ENCODE results near the gene C9orf85.

C9orf85 gene

DNA sequence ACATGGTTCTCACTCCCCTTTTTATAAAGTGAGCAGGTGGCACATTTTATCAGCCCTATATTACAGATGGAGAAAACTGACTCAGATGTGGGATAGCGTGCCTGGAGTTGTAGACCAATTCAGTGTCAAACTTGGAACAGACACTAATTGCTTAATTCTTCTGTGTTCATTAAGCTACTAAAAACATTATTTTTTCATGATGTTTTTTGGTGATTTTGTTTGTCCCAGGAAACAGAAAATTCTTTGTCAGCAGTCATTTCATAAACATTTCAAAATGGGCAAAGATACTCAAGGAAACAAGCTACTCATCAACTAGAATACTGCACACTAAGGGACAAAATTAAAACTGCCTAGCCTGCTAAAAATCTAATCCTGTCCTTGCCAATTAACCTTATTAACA lies 2.6 kb upstream of the C9orf85 start:
- no peak for DNase-seq

DNA sequence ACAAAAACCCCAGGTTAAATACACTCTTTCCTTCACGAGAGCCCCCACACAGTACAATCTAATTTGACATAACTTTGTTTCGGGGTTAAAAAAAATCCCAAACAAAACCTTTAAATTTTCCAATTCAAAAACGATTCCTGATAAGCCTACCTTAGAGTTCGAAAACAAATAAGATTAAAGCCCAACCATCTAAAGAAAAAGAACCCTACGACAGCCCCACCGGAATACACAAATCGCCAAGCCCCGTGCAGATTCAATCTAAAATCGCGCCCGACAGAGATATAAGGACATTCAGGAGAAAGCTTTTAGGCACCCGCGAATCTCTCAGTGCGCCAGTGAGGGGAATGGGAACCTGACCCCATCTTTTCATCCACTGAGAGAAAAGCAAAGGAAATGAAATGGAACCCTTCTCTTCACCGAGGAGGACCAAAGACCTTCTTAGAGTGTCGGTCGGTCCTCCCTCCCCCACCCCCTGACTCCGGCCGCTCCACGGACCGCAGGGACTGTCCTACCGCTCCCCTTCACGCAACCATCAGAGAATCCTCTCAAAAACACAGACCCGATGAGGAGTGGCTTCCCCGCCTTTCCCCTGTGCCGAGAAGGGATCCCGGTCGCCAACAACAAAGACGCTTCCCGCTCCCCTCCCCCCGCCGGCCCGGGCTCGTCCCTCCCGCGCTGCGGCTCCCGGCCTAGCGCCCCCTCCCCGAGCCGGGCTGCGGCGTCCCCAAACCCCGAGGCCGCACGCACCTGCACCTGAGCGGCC lies 1.4 kb upstream of the C9orf85 start:
- DNase-seq, result peak; percentile 33

DNA sequence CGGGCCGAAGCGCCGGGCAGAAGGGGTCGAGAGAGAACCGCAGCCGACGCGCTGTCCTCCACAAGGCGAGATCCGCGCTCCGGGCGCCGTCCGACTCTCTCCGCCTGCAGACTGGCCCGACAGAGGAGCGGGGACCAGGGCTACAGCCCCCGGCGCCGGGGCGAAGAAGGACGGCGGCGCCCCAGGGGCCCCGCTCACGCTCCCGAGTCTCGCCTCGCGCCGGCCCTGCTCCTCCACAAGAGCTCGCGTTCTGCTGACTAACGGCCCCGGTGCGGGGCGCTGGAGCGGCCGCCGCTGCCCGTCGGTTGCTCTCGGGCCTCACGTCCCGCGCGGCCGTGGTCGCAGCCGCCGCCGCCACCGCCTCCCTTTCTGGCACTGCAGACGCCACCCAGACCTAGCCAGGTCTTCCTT lies 784 bp upstream of the C9orf85 start:
- no peak for DNase-seq

GRCh38 chr9:71911908-71912335 lies 483 bp downstream of the C9orf85 start:
- peak; percentile 63 for DNase-seq

DNA sequence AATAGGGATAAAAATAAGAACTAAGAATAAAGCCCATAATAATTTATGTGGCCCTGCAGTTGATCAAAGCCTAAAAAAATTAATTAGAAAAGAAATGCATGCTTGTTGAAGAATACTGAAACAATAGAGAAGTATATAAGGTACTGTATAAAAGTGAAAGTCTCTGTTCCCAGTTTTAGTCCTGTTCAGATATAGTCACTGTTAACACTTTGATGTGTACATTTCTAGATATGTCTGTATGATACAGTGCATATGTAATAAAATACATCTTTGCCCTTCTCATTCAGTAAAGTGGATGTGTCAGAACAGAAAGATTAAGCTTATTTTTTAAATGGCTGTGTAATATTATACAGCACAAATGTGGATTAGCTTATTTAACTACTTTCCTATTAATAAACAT lies 4.1 kb downstream of the C9orf85 start:
- DNase-seq, result no peak

DNA sequence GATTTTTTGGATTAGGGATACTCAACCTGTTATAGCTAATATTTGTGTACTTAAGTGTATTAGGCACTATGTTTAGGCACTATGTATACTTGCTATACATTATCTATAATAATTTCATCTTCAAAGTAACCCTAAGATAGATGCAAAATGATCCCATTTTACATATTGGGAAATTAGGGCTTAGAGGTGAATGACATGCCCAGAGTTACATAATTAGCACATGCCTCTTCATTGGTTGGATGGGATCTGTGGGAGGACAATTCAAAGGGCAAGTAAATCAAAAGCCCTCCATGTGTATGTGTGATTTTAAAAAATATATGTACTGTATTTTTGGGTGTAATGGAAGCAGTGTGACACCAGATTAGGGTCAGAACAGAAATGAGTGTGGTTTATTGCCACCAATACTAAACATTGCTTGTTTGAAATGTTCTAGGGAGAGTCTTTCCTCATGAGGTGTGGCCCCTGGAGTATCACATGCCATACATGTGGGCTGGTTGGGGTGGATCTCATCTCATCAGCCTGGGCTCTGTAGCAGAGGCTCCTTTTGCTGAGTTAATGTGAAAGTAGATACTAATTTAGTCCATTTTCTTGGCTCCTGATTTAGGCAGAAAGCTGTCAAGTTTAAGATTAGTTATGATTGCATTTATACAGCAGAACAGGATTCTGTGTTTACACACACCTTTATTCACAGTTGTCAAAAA lies 5.5 kb downstream of the C9orf85 start:
- DNase-seq, result no peak

DNA sequence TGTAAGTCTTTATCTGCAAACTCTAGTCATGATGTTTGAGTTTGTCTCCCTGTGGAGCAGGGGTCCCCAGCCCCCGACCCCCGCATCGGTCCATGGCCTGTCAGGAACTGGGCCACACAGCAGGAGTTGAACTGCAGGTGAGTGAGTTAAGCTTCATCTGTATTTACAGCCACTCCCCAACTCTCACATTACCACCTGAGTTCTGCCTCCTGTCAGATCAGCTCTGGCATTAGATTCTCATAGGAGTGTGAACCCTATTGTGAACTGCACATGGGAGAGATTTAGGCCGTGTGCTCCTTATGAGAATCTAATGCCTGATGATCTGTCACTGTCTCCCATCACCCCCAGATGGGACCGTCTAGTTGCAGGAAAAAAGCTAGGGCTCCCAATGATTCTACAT lies 7.0 kb downstream of the C9orf85 start:
- DNase-seq, result no peak

- no peak for DNase-seq
Measured at GRCh38 chr9:71920456-71921189, 9.2 kb downstream of the C9orf85 start.

DNA sequence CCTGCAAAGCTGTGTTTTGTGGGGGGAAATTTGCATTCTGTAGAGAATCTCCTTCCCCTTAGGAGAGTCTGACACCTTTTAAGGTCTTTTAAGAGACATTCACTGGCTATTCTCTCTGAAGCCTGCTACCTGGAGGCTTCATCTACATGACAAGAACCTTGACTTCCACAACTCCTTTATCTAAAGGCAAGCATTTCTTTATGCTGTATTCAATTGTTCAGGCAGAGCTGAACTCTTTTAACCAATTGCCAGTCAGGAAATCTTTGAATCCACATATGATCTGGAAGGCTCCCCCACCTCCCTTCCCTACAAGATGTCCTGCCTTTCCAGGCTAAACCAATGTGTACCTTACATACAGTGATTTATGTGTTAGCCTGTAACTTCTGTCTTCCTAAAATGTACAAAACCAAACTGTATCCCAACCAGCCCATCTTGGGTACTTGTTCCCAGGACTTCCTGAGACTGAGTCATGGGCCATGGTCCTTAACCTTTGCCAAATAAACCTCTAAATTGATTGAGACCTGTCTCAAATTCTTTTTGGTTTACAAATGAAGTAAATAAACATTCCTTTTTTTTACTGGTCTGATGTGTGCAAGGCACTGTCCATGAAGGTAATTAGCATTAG lies 9.9 kb downstream of the C9orf85 start:
- no peak for DNase-seq

- no peak for DNase-seq
Measured at GRCh38 chr9:71924576-71924975, 13.1 kb downstream of the C9orf85 start.

DNA sequence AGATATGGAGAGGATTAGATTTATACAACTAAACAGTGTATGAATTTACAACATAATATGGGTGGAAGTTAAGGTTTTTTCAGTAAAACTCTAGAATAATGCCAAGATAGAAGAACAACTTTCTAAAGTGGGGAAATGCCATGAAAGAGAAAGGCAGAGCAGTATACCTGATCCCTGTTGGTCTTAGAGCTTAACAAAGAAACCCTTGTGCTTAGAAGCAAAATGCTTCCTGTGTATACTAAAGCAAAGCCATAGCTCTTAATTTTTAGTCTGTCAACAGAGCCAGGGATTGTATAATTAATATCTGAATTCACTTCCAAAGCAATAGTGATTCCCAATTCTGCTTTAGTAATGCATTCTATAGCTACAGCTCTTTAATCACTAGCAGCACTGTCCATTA lies 14.4 kb downstream of the C9orf85 start:
- DNase-seq, result no peak

GRCh38 chr9:71928376-71928775 lies 16.9 kb downstream of the C9orf85 start:
- DNase-seq, result peak; percentile 40

GRCh38 chr9:71928806-71929205 lies 17.4 kb downstream of the C9orf85 start:
- peak; percentile 43 for DNase-seq

- peak; percentile 85 for DNase-seq
Measured at GRCh38 chr9:71929223-71929622, 17.8 kb downstream of the C9orf85 start.

DNA sequence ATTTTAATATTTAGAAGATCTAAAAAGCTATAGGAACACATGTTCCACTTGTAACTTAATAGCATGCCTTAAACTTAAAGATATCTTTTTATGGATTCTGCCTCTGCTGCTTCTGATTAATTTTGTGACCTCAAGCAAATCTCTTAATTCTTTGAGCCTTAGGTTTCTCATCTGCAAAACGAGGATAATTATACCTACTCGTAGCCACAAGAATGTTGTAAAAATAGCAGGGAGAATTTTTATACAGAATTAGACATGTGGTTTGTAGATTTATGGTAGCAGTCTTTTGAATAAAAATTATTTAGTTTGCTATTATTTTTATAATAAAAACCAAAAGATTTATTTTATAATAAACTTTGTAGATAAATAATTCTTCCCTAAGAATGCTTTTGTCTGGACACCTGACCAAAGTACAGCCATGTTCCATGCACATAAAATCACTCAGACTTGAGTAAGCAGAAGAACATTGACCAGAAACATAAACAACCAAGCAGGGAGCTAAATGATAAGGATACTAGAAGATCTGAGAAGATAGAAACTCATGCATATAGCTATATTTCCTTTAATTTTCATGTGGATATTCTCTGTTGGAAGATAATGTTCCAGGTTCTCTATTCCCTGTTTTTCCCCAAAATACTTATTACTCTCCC lies 18.5 kb downstream of the C9orf85 start:
- DNase-seq, result peak; percentile 87

GRCh38 chr9:71931166-71931565 lies 19.7 kb downstream of the C9orf85 start:
- DNase-seq, result no peak

GRCh38 chr9:71936066-71936465 lies 24.6 kb downstream of the C9orf85 start:
- no peak for DNase-seq

- no peak for DNase-seq
Measured at GRCh38 chr9:71937070-71937625, 25.7 kb downstream of the C9orf85 start.

DNA sequence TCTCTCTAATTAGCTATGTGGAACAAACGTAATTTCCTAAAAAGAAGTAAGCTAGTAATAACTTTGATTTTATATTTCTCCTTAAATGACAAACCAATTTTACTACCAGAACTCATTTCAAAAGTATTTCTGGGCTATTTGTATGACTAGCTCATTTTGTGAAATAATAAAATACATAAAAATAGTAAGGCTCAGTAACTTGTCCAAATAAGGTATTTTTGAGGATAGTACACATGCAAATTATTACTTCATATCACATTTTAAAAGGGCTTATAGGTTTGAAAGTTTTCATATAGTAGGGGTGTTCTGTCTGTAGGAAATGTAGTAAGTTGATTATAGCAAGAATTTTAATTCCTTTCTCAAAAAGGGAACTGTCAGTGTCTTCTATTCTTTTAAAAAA lies 26.5 kb downstream of the C9orf85 start:
- DNase-seq, result no peak

DNA sequence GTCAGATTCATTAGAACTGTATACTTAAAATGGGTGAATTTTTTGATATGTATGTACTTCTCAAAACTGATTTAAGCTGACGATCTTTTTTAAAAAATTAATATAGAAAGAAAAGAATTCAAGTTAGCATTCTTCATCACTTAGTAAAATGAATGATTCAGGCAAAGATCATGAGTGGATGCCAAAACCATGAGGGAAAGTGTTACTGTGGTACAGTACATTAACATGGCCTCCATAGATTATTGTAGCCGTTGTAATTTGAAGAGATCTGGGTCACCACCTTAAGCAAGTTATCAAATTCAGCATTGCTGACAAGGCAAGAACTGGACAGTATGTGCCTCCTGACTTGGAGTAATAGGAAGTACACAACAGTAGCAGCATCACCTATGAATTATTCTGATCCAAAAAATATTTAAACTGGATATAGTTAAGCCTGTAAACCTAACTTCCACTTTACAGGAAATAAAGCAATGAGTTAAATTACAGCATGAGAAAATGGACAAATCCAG lies 29.7 kb downstream of the C9orf85 start:
- DNase-seq, result peak; percentile 56

GRCh38 chr9:71941998-71942567 lies 30.6 kb downstream of the C9orf85 start:
- DNase-seq, result peak; percentile 23
